Measurements from ENCODE around the gene ICA1L. TPM values are rescaled to one million over a fixed set of nuclear protein-coding genes. Genes with fewer than 3 reads are reported as not detected.

ICA1L gene
- total RNA-seq, 1 experiment from 2014 or later = 5.5 TPM

DNA sequence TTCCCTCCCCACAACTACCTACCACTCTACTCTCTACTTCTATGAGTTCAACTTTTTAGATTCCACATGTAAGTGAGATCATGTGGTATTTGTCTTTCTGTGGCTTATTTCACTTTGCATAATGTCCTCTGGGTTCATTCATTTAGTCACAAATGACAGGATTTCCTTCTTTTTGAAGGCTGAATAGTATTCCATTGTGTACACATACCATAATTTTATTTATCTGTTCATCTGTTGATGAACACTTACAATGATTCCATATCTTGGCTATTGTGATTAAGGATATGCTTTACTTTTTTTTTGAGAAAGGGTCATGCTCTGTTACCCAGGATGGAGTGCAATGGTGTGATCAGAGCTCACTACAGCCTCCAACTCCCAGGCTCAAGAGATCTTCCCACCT lies 73.6 kb downstream of the ICA1L start:
- Histone ChIP-seq H3K36me3 (ENCODE audit: control insufficient read depth, insufficient read depth, low read length) (no peaks in the 10 kb centered on the region), H3K27me3 (replicated peaks; ENCODE audit: control insufficient read depth, insufficient read depth, low read length) (no peaks in the 10 kb centered on the region), H3K4me3 (ENCODE audit: low read depth, low read length) (no peak overlapping the region), H3K4me1 (no peaks in the 10 kb centered on the region), H3K9me3 (no peaks in the 10 kb centered on the region)
- no TSS peak for BruUV-seq (replicated peaks)
- H3K4me1 Mint-ChIP-seq (ENCODE audit: low read depth, unreplicated experiment) = no peaks in the 10 kb centered on the region
- intact Hi-C loops (cut with micrococcal nuclease; ENCODE audit: unreplicated experiment) = no loop called here
- H3K9me3 Mint-ChIP-seq (ENCODE audit: unreplicated experiment) = no peaks in the 10 kb centered on the region
- no peaks in the 10 kb centered on the region for H3K36me3 Mint-ChIP-seq (ENCODE audit: insufficient read depth, unreplicated experiment)
- ChIA-PET POLR2A (no interaction called here), CTCF (no interaction called here)
- no peak for DNase-seq
- TF ChIP-seq, protein P1, sequence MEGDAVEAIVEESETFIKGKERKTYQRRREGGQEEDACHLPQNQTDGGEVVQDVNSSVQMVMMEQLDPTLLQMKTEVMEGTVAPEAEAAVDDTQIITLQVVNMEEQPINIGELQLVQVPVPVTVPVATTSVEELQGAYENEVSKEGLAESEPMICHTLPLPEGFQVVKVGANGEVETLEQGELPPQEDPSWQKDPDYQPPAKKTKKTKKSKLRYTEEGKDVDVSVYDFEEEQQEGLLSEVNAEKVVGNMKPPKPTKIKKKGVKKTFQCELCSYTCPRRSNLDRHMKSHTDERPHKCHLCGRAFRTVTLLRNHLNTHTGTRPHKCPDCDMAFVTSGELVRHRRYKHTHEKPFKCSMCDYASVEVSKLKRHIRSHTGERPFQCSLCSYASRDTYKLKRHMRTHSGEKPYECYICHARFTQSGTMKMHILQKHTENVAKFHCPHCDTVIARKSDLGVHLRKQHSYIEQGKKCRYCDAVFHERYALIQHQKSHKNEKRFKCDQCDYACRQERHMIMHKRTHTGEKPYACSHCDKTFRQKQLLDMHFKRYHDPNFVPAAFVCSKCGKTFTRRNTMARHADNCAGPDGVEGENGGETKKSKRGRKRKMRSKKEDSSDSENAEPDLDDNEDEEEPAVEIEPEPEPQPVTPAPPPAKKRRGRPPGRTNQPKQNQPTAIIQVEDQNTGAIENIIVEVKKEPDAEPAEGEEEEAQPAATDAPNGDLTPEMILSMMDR (IDR thresholded peaks at IDR 0.05; ENCODE audit: insufficient read depth in 1 of 2, low read depth in 1 of 2, low read length in 1 of 2, severe bottlenecking in 1 of 2, unreplicated experiment in 1 of 2) = no peak
- H3K27me3 Mint-ChIP-seq (ENCODE audit: insufficient read depth, unreplicated experiment) = no peaks in the 10 kb centered on the region
- H3K27ac Mint-ChIP-seq (ENCODE audit: unreplicated experiment) = no peak overlapping the region
- no peak overlapping the region for H3K4me3 Mint-ChIP-seq (ENCODE audit: unreplicated experiment)

DNA sequence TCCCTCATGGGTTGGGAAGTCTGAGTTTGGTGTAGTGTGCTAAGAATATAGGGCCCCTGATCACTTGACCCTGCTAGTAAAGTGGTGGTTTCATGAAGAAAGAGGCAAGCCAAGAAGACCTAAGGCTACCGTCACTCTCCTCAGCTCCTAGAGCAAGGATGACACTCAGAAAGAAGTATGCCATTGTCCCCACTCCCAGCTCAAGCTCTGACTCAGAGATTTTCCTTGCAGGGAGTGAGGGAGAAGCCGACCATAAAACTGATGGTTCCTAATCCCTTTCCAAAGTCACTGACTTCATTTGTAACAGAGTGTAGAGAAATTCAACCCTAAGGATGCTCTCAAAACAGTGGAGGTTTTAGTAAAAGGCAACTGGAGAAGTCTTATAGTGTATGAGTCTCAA lies 80.9 kb downstream of the ICA1L start:
- Mint-ChIP-seq H3K9me3 (ENCODE audit: unreplicated experiment) (no peaks in the 10 kb centered on the region), H3K36me3 (ENCODE audit: insufficient read depth, unreplicated experiment) (peaks cover 4% of the 10 kb centered on the region)
- no TSS peak for BruUV-seq (replicated peaks)

DNA sequence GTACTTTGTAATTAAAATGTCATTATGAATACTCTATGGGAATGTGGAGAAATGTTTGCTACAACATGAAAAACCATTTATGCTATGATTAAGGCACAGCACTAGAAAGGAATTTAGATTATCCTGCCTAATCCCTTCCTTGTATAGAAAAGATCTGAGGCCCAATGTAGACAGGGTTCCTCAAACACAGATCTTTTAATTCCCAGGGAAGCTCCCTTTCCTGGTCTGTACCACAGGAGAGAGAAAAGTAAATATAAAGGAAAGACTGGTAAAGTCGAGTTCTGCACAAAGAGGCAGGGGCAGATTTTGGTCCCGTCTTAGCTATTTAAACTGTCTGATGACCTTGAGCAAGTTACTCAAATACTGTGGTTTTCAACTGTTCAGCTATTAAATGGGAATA lies 84.7 kb downstream of the ICA1L start:
- DNase-seq = no peak

More for the DNA sequence above, 80.9 kb downstream of the ICA1L start:
- intact Hi-C loops (cut with micrococcal nuclease; ENCODE audit: unreplicated experiment) = no loop called here
- Mint-ChIP-seq H3K4me1 (ENCODE audit: low read depth, unreplicated experiment) (no peaks in the 10 kb centered on the region), H3K27me3 (ENCODE audit: insufficient read depth, unreplicated experiment) (no peaks in the 10 kb centered on the region), H3K4me3 (ENCODE audit: unreplicated experiment) (no peak overlapping the region), H3K27ac (ENCODE audit: unreplicated experiment) (no peak overlapping the region)
- no peak for DNase-seq
- TF ChIP-seq, protein P1 (IDR thresholded peaks at IDR 0.05; ENCODE audit: insufficient read depth in 1 of 2, low read depth in 1 of 2, low read length in 1 of 2, severe bottlenecking in 1 of 2, unreplicated experiment in 1 of 2) = no peak
- ChIA-PET POLR2A (no interaction called here), CTCF (interaction anchor here (0.5 kb wide), 1 partner anchor 219 kb away, joined by 3 read pairs; no protein-coding TSS in a partner anchor)
- Histone ChIP-seq H3K4me3 (ENCODE audit: low read depth, low read length) (no peak overlapping the region), H3K27me3 (replicated peaks; ENCODE audit: control insufficient read depth, insufficient read depth, low read length) (no peaks in the 10 kb centered on the region), H3K4me1 (no peaks in the 10 kb centered on the region), H3K9me3 (no peaks in the 10 kb centered on the region), H3K36me3 (ENCODE audit: control insufficient read depth, insufficient read depth, low read length) (no peaks in the 10 kb centered on the region)

More for the DNA sequence above, 84.7 kb downstream of the ICA1L start:
- Mint-ChIP-seq H3K36me3 (ENCODE audit: insufficient read depth, unreplicated experiment) (peaks cover 4% of the 10 kb centered on the region), H3K27me3 (ENCODE audit: insufficient read depth, unreplicated experiment) (no peaks in the 10 kb centered on the region), H3K4me1 (ENCODE audit: low read depth, unreplicated experiment) (no peaks in the 10 kb centered on the region), H3K27ac (ENCODE audit: unreplicated experiment) (no peak overlapping the region), H3K4me3 (ENCODE audit: unreplicated experiment) (no peak overlapping the region), H3K9me3 (ENCODE audit: unreplicated experiment) (no peaks in the 10 kb centered on the region)
- H3K27me3 ChIP-seq (replicated peaks; ENCODE audit: control insufficient read depth, insufficient read depth, low read length) = no peaks in the 10 kb centered on the region
- TF ChIP-seq, protein P1 (IDR thresholded peaks at IDR 0.05; ENCODE audit: insufficient read depth in 1 of 2, low read depth in 1 of 2, low read length in 1 of 2, severe bottlenecking in 1 of 2, unreplicated experiment in 1 of 2) = no peak
- H3K4me1 ChIP-seq = no peaks in the 10 kb centered on the region
- BruUV-seq (replicated peaks) = no TSS peak
- ChIA-PET CTCF (interaction anchor here (0.6 kb wide), 1 partner anchor 621 kb away, joined by 3 read pairs; no protein-coding TSS in a partner anchor), POLR2A (interaction anchor here (0.5 kb wide), 1 partner anchor 188 kb away, joined by 3 read pairs; no protein-coding TSS in a partner anchor)
- no peaks in the 10 kb centered on the region for H3K36me3 ChIP-seq (ENCODE audit: control insufficient read depth, insufficient read depth, low read length)
- H3K9me3 ChIP-seq = no peaks in the 10 kb centered on the region
- intact Hi-C loops (cut with micrococcal nuclease; ENCODE audit: unreplicated experiment) = no loop called here
- H3K4me3 ChIP-seq (ENCODE audit: low read depth, low read length) = no peak overlapping the region

All from Caco-2 (cell line).